ENCODE results near the gene GRP.
A peak's percentile ranks its signal among the peaks of the same experiment; 100 is the strongest.

Gene GRP

GRCh38 chr18:59219672-59220163 is at the start of gene GRP:
TSS of gene GRP (plus strand) at chr18:59220158. CDS start at chr18:59220266, 108 bp downstream.
- DNase-seq: peak; percentile 20

DNA sequence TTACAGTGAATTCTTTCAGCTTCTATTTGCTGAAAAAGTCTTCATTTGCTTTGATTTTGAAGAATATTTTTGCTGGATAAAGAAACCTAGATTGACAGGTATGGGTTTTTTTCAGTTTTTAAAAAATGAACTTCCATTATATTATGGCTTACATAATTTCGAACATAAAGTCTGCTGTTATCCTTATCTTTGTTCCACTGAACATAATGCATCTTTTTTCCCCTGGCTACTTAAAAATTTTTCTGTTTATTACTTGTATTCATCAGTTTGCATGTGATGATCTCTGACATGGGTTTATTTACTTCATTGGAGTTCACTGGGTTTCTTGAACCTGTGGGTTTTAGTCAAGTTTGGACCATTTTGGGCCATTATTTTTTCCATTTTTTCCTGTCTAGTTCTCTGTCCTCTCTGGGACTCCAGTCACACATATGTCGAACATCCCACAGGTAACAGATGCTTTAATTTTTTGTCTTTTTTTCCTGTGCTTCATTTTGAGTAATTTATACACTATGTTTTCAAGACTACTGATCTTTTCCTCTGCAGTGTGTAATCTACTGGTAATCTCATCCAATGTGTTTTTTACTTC is 47.2 kb upstream of the GRP start:
- DNase-seq: no peak

GRCh38 chr18:59177485-59177884 is 42.5 kb upstream of the GRP start:
- DNase-seq: no peak

- DNase-seq: no peak
These were observed 39.7 kb upstream of the GRP start for GRCh38 chr18:59180150-59180845.

DNA sequence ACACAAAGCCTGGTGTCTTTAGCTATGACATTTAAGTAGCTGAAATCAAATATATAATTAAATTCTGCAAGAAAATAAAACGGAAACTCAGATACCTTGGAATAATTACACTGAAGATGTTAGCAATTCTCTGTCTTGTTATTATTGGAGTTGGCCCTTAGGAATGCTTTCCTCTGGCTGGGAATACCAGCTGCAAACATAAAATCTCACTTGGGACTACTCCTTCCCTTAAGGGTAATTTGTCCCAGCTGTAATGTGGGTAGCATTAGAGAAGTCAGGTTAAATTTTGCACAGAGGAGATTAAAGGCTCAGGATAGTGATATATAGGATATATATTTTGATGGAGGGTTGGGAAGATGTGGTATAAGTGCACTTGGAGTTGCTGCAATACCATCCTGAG is 37.3 kb upstream of the GRP start:
- no peak for DNase-seq

DNA sequence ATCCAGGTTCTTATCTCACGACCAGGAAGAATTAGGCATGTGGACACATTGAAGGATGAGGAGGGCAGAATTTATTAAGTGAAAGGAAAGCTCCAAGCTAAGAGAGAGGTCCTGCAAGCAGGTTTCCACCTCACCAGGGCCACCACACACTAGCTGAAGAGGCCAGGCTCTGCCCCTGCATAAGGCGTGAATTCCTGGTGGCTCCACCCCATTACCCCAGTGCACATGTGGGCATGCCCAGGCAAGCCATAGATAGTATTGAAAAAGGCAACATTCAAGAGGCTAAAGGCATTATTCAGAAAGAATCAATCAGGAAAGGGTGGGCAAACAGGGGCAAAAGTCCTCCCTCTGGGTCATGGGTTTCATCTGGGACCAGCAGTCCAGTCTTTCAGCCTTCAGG is 30.9 kb upstream of the GRP start:
- DNase-seq: peak; percentile 23

DNA sequence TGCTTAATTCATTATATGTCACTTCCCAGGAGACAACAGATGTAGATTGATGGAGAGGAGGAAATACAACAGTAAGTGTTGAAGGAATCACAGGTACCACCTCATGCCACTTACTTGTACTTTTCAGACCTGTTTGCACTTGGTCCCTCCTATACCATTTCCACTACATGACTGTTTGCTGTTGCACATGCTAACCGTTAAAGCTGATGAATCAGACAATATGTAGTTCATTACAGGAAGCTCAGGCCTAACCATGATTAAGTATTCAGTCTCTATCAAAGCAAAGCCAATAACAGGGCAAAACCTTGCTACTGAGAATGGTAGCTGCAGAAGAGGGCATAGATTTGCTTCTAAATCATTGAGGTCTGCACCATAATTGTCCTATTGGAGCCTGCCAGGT is 30.2 kb upstream of the GRP start:
- DNase-seq: no peak

- DNase-seq: no peak
These were observed 23.7 kb upstream of the GRP start for GRCh38 chr18:59196161-59196725.

DNA sequence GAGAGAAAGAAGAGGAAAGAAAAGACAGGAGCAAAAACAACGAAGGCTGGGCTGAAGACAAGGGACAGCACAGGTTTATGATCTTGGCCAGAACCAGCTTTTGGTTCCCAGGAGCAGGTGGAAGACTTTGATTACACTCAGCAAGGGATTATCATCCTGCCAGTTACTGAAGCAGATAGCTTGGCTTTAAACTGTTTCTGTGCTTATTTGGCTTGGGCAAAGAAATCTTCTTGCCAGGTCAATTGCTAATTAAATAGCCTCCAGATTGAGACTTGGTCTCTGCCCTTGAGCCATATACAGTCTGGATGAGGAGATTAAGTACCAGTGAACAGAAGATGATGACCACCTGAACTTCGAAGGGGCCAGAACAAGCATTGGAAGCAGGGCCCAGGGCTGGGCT is 22.3 kb upstream of the GRP start:
- no peak for DNase-seq

GRCh38 chr18:59198215-59198614 is 21.7 kb upstream of the GRP start:
- no peak for DNase-seq

- no peak for DNase-seq
These were observed 19.2 kb upstream of the GRP start for GRCh38 chr18:59200787-59201186.

DNA sequence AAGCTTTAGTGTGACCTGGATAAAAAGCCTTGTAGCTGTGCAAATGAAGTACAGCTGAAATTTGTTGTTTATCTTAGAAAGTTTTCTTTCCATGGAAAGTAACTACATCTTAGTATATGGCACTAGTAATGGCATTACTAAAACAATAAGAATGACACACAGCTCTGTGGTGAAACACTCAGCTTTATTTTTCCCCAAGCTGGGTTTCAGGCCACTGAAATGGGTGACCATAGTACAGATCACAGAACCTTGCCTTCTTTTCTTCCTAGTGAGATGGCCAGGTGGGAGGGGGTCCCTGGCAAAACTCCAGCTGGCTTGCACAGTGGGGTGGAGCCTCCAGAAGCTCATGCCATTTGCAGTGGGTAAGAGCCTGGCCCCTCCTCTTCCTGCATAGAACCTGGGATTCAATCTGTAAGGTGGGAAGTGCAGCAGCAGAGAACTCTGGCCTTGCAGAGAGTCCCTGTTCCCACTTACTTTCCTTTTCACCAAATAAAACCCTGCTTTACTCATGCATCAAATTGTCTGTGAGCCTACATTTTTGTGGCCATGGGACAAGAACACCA is 17.6 kb upstream of the GRP start:
- peak; percentile 10 for DNase-seq

GRCh38 chr18:59207506-59207905 is 12.5 kb upstream of the GRP start:
- no peak for DNase-seq

DNA sequence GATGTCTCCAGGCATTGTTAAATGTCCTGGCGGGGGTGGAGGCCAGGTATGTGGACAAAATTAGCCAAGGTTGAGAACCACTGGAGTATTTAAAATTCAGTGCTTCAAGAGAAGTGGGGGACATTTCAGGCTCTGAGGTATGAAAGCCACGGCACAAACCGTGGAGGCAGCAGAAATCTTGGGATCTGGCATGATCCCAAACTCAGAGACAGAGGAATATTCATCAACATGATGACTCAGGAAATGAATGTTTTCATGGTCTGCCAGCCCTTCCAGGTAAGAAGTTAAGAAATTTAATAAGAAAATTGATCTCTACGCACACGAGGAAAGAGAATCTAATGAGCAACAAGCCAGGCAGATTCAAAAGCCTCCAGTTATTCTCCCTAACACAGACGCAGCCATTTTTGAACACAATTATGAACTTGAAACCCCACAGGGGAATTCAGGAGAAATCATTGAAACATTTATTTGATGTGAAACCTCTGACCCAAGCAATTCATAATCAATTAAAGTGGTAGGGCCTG is 11.3 kb upstream of the GRP start:
- DNase-seq: no peak

- no peak for DNase-seq
These were observed 9.7 kb upstream of the GRP start for GRCh38 chr18:59210299-59210698.

- no peak for DNase-seq
These were observed 8.3 kb upstream of the GRP start for GRCh38 chr18:59211629-59212028.

DNA sequence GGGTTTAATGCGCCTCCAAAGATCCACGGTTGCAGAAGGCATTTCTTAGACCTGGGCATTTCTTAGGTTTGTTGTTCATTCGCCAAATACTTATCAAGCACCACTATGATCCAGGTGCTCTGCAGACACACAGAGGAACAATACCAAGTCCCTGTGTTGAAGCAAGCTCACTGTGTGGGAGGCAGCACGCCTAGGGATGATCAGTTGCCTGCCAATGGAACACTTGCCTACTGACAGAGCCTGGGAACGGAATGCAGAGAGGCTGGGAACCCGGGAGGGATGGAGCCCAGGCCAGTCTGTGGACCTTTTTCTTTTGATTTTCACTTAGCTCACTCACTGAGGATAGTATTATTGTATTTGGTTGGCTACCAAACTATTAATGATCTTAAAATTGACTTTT is 1.9 kb upstream of the GRP start:
- no peak for DNase-seq

DNA sequence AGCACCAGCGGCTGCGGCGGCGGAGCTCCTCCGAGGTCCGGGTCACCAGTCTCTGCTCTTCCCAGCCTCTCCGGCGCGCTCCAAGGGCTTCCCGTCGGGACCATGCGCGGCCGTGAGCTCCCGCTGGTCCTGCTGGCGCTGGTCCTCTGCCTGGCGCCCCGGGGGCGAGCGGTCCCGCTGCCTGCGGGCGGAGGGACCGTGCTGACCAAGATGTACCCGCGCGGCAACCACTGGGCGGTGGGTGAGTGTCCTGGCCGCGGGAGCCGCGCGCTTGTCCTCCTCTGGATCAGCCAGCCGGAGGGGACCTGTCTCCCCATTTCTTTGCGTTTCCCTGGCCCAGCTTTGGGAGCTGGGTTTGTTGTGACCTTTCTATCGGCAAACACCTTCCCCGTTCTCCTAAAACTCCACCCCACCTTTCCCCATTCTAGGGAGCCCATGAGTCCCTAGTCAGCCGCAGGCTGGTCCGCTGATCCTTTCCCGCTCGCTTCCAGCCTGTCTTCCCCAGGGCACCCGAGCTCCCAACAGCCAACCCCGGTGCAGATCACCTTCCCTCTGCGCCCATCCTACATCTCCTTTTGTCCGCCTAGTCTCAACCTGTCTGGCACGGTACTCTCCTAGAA is 316 bp downstream of the GRP start:
- DNase-seq: no peak

- DNase-seq: no peak
These were observed 1.1 kb downstream of the GRP start for GRCh38 chr18:59220784-59221765.

DNA sequence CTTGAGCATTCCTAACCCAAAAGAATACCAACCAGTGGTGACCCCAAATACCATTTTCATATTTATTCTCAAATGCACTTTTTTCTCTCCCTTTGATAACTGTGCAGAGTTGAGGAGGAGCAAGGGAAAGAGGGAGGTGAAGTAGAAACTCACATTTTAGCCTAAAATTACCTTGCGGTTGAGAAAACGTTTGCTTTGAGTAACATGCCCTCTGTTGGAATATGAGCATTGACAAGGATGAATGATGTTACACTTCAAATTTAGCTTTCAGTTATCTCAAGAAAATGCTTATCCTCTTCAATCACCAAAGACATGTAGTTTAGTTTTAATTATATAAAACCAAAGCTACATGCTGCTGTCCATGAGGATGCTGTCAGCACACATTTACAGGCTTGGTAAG is 2.4 kb downstream of the GRP start:
- no peak for DNase-seq

- DNase-seq: no peak
These were observed 8.4 kb downstream of the GRP start for GRCh38 chr18:59228351-59228750.

DNA sequence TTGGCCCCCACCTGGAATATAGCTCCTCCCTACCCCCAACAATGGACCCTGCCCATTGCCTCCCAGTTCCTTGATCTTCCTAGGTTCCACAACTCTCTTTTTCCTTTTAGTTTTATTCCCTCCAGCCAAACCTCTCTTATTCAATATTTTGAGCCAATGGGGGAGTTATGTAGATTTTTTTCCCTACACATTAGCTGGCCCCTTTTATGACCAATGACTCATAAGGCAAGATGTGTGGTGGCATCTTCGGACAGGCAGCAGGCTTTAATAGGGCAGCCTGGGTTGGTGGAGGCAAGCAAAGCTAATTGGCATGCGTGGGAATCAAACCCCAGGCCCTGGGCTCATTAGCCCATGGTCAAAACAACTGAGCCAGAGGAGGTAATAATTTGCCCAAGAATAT is 9.2 kb downstream of the GRP start:
- no peak for DNase-seq

Data from NCI-H748 treated with DMSO at 0.1 percent for 48 hours (cell line).